ENCODE measurements around the gene SPC24.

- TF ChIP-seq SMC3 (IDR thresholded peaks at IDR 0.05; ENCODE audit: low read depth, low read length), result no peak
- TF ChIP-seq, protein P1, sequence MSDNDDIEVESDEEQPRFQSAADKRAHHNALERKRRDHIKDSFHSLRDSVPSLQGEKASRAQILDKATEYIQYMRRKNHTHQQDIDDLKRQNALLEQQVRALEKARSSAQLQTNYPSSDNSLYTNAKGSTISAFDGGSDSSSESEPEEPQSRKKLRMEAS (IDR thresholded peaks at IDR 0.05; ENCODE audit: low read depth), result no peak
- TF ChIP-seq, protein P2, sequence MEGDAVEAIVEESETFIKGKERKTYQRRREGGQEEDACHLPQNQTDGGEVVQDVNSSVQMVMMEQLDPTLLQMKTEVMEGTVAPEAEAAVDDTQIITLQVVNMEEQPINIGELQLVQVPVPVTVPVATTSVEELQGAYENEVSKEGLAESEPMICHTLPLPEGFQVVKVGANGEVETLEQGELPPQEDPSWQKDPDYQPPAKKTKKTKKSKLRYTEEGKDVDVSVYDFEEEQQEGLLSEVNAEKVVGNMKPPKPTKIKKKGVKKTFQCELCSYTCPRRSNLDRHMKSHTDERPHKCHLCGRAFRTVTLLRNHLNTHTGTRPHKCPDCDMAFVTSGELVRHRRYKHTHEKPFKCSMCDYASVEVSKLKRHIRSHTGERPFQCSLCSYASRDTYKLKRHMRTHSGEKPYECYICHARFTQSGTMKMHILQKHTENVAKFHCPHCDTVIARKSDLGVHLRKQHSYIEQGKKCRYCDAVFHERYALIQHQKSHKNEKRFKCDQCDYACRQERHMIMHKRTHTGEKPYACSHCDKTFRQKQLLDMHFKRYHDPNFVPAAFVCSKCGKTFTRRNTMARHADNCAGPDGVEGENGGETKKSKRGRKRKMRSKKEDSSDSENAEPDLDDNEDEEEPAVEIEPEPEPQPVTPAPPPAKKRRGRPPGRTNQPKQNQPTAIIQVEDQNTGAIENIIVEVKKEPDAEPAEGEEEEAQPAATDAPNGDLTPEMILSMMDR (IDR thresholded peaks at IDR 0.05), result no peak
- TF ChIP-seq NRF1 (IDR thresholded peaks at IDR 0.05; ENCODE audit: low read depth, low read length), result no peak
- no peak for TF ChIP-seq PBX3 (IDR thresholded peaks at IDR 0.05)
- TF ChIP-seq EP300 (IDR thresholded peaks at IDR 0.05; ENCODE audit: borderline replicate concordance in 1 of 2, low read depth in 1 of 2, low read length in 1 of 2), result no peak
- no peak for TF ChIP-seq RFX5 (IDR thresholded peaks at IDR 0.05; ENCODE audit: low read length)
- TF ChIP-seq TAF1 (IDR thresholded peaks at IDR 0.05; ENCODE audit: borderline replicate concordance, low read depth, low read length), result no peak
- no peak for TF ChIP-seq EZH2phosphoT487 (IDR thresholded peaks at IDR 0.05; ENCODE audit: borderline replicate concordance, low read depth)
- TF ChIP-seq, protein P3, sequence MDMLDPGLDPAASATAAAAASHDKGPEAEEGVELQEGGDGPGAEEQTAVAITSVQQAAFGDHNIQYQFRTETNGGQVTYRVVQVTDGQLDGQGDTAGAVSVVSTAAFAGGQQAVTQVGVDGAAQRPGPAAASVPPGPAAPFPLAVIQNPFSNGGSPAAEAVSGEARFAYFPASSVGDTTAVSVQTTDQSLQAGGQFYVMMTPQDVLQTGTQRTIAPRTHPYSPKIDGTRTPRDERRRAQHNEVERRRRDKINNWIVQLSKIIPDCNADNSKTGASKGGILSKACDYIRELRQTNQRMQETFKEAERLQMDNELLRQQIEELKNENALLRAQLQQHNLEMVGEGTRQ (IDR thresholded peaks at IDR 0.05; ENCODE audit: borderline replicate concordance, low read depth, low read length), result no peak
Observed at GRCh38 chr19:11194656-11195558, 39.3 kb upstream of the SPC24 start.
